GM21528 (cell line): Measurements from ENCODE around the gene TMEM167A.
A peak's percentile ranks its signal among the peaks of the same experiment; 100 is the strongest.
"Not testable (repeated sequence)": the region's sequence is repeated elsewhere in the genome, so short reads cannot be mapped to it uniquely, and the experiment has no call there.

Experiments used
- ATAC-seq: cut with Tn5 transposase; IDR thresholded peaks from one replicate; pipeline ENCODE4 v1.9.1; 2021; ENCODE audit warnings: mild to moderate bottlenecking, moderate library complexity; ENCODE audit not compliant: unreplicated experiment, low FRiP score

TMEM167A gene

GRCh38 chr5:83092619-83093018, 15.4 kb upstream of the TMEM167A start:
- no peak for ATAC-seq

- no peak for ATAC-seq
Measured at GRCh38 chr5:83090169-83090568, 13.0 kb upstream of the TMEM167A start.

GRCh38 chr5:83085106-83085505, 7.9 kb upstream of the TMEM167A start:
- no peak for ATAC-seq

GRCh38 chr5:83084336-83084735, 7.1 kb upstream of the TMEM167A start:
- no peak for ATAC-seq

GRCh38 chr5:83082750-83083149, 5.6 kb upstream of the TMEM167A start:
- ATAC-seq = no peak

GRCh38 chr5:83077662-83078261, 568 bp upstream of the TMEM167A start:
- peak; percentile 24 for ATAC-seq

GRCh38 chr5:83072966-83073365, 4.2 kb downstream of the TMEM167A start:
- no peak for ATAC-seq

GRCh38 chr5:83071286-83072051, 5.7 kb downstream of the TMEM167A start:
- ATAC-seq = no peak

- no peak for ATAC-seq
Measured at GRCh38 chr5:83069096-83069799, 7.9 kb downstream of the TMEM167A start.

GRCh38 chr5:83067377-83067776, 9.8 kb downstream of the TMEM167A start:
- ATAC-seq = not testable (repeated sequence)

- no peak for ATAC-seq
Measured at GRCh38 chr5:83066548-83067110, 10.6 kb downstream of the TMEM167A start.

- no peak for ATAC-seq
Measured at GRCh38 chr5:83059341-83059740, 17.9 kb downstream of the TMEM167A start.

- ATAC-seq = no peak
Measured at GRCh38 chr5:83058726-83059125, 18.5 kb downstream of the TMEM167A start.

GRCh38 chr5:83055166-83055565, 22.0 kb downstream of the TMEM167A start:
- ATAC-seq = no peak

- no peak for ATAC-seq
Measured at GRCh38 chr5:83050723-83051340, 26.4 kb downstream of the TMEM167A start.

GRCh38 chr5:83049370-83049885, 27.8 kb downstream of the TMEM167A start:
- no peak for ATAC-seq

GRCh38 chr5:83048811-83049210, 28.4 kb downstream of the TMEM167A start:
- no peak for ATAC-seq

- ATAC-seq = no peak
Measured at GRCh38 chr5:83048277-83048676, 28.9 kb downstream of the TMEM167A start.

GRCh38 chr5:83044926-83045325, 32.3 kb downstream of the TMEM167A start:
- no peak for ATAC-seq

GRCh38 chr5:83042507-83042906, 34.7 kb downstream of the TMEM167A start:
- no peak for ATAC-seq

- ATAC-seq = no peak
Measured at GRCh38 chr5:83038924-83039323, 38.3 kb downstream of the TMEM167A start.
